Astrocyte of the hippocampus (primary cell): ENCODE measurements around the gene COL4A1.

ENCODE experiments used
- DNase-seq: peaks from one replicate; pipeline ENCODE4 v3.0.0; 2011; ENCODE audit warnings: low read depth, low spot score

Gene COL4A1

GRCh38 chr13:110221406-110222117, 85.4 kb downstream of the COL4A1 start:
- no peak for DNase-seq

GRCh38 chr13:110220471-110220870, 86.5 kb downstream of the COL4A1 start:
- DNase-seq, result no peak

GRCh38 chr13:110218581-110219201, 88.3 kb downstream of the COL4A1 start:
- no peak for DNase-seq

- DNase-seq, result no peak
Measured at GRCh38 chr13:110217811-110218210, 89.1 kb downstream of the COL4A1 start.

GRCh38 chr13:110217085-110217484, 89.9 kb downstream of the COL4A1 start:
- DNase-seq, result no peak

GRCh38 chr13:110216398-110217041, 90.4 kb downstream of the COL4A1 start:
- peak; percentile 83 for DNase-seq

- no peak for DNase-seq
Measured at GRCh38 chr13:110216006-110216397, 91.0 kb downstream of the COL4A1 start.

GRCh38 chr13:110215606-110216005, 91.4 kb downstream of the COL4A1 start:
- no peak for DNase-seq

GRCh38 chr13:110214637-110215036, 92.3 kb downstream of the COL4A1 start:
- DNase-seq, result no peak

- no peak for DNase-seq
Measured at GRCh38 chr13:110213461-110214074, 93.4 kb downstream of the COL4A1 start.

GRCh38 chr13:110212529-110212928, 94.4 kb downstream of the COL4A1 start:
- DNase-seq, result no peak

GRCh38 chr13:110211735-110212134, 95.2 kb downstream of the COL4A1 start:
- DNase-seq, result no peak

- no peak for DNase-seq
Measured at GRCh38 chr13:110211046-110211445, 95.9 kb downstream of the COL4A1 start.

GRCh38 chr13:110210604-110210985, 96.4 kb downstream of the COL4A1 start:
- DNase-seq, result no peak

GRCh38 chr13:110209950-110210603, 96.9 kb downstream of the COL4A1 start:
- DNase-seq, result no peak

GRCh38 chr13:110208116-110208515, 98.8 kb downstream of the COL4A1 start:
- no peak for DNase-seq

GRCh38 chr13:110206996-110207395, 100.0 kb downstream of the COL4A1 start:
- no peak for DNase-seq

GRCh38 chr13:110206185-110206584, 100.8 kb downstream of the COL4A1 start:
- DNase-seq, result no peak

- no peak for DNase-seq
Measured at GRCh38 chr13:110201114-110201513, 105.8 kb downstream of the COL4A1 start.

- DNase-seq, result no peak
Measured at GRCh38 chr13:110200276-110200870, 106.6 kb downstream of the COL4A1 start.

- no peak for DNase-seq
Measured at GRCh38 chr13:110199046-110199831, 107.7 kb downstream of the COL4A1 start.
